Left lobe of liver (tissue), 2 donors: ENCODE data around the gene TBC1D3B. TPM values are rescaled to one million over a fixed set of nuclear protein-coding genes. Genes with fewer than 3 reads are reported as not detected.
"Not testable (repeated sequence)": the region's sequence is repeated elsewhere in the genome, so short reads cannot be mapped to it uniquely, and the experiment has no call there.

Source experiments
- ATAC-seq: fragments of 200-7000 bp; cut with Tn5 transposase; one replicate; pipeline ENCODE4 v1.9.1; 2020; ENCODE audit warnings: mild to moderate bottlenecking, moderate library complexity
- DNase-seq: peaks from one replicate; pipeline ENCODE4 v3.0.0-alpha.2; 2020; ENCODE audit warnings: low spot score
- total RNA-seq: library from RNA; stranded (reverse); gene quantifications from one replicate; pipeline ENCODE4 v1.2.1, GENCODE V29; 2021
- donor health status: DM: no; HTN: no; CAD: no; lungs with moderate emphysema.
- donor health status: DM: no; HTN: yes; CAD: no.

TBC1D3B gene
- total RNA-seq, 1 donor from 2014 or later, result 5.7 TPM

GRCh38 chr17:36131931-36132330 is 44.5 kb downstream of the TBC1D3B start:
- no peak for ATAC-seq
- DNase-seq, result no peak

DNA sequence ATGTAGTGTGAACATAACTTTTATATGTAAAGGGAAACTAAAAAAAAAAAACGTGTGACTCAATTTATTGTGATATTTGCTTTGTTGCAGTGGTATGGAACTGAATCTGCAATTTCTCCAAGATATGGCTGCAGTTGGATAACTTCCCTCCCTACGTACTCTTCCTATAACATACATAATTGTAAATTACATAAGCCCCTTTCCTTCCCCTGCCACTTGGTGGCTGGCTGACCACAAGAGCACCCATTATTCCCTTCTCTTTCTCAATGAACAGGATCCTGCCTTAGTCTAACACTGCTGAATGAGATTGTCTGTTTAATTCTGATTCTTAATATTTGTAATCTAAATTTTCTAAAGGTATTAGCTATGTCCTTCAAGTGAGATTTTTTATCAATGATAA is 45.0 kb downstream of the TBC1D3B start:
- ATAC-seq, result no peak
- no peak for DNase-seq

GRCh38 chr17:36130346-36130745 is 46.1 kb downstream of the TBC1D3B start:
- DNase-seq, result no peak
- no peak for ATAC-seq

GRCh38 chr17:36129616-36130015 is 46.8 kb downstream of the TBC1D3B start:
- DNase-seq, result no peak
- no peak for ATAC-seq

GRCh38 chr17:36128411-36128978 is 47.9 kb downstream of the TBC1D3B start:
- DNase-seq, result no peak
- ATAC-seq, result no peak

DNA sequence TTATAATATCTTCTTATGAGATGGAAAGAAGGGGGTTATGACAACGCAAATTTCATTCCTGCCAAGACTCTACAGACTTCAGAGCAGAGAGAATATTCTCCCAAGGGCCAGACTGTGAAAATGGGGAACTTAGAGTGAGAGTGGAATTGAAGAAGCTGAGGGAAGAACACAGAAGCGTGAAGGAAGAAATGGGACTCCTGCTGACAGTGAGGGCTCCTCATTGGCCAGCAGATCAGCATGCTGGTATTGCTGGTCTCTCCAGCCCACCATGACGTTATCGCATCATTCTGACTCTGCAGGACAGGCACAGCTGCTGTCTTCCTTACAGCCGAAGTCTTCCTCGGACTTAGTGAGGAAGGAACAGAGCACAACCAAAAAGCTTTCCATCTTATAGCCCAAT is 48.5 kb downstream of the TBC1D3B start:
- no peak for DNase-seq
- ATAC-seq, result no peak

DNA sequence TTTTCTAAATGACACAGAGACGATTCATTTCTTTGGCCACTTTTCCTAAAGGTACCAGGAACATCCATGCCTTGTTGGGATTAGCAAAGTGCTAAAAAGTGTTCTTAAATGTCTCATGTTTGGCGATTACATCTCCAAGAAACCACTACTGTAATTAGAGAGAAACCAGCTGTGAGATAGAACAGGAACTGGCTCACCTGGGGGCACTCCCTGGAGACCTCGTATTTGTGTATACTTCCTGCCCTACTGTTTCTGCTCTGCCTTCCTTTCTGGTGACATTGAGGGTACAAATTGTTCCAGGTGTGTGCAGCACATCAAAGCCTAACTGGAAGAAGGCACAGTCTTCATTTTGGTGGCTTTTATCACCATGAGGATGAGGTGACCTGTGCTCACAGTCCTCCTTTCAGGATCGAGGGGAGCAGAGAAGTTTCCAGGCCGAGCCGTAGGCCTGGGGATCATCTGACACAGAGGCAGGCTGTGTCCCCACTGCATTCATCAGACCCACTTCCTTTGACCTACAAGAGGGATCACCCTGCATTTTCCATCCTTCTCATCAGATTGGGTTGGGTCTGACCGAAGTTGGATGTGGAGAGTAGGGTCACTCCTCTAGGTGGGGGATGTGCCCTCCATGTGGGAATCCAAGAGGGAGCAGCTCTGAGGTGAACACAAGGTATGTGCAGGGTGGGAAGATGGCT is 49.1 kb downstream of the TBC1D3B start:
- DNase-seq (no peak), ATAC-seq (no peak)

- peak; percentile 63 for ATAC-seq
- no peak for DNase-seq
Measured at GRCh38 chr17:36124879-36125824, 51.3 kb downstream of the TBC1D3B start.

GRCh38 chr17:36123431-36123830 is 53.0 kb downstream of the TBC1D3B start:
- DNase-seq, result no peak
- no peak for ATAC-seq

DNA sequence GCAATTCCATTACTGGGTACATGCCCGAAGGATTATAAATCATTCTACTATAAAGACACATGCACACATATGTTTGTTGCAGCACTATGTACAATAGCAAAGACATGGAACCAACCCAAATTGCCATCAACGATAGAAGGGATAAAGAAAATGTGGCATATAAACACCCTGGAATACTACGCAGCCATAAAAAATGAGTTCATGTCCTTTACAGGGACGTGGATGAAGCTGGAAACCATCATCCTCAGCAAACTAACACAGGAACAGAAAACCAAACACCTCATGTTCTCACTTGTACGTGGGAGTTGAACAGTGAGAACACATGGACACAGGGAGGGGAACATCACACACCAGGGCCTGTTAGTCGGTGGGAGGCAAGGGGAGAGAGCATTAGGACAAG is 55.3 kb downstream of the TBC1D3B start:
- not testable (repeated sequence) for ATAC-seq, DNase-seq

DNA sequence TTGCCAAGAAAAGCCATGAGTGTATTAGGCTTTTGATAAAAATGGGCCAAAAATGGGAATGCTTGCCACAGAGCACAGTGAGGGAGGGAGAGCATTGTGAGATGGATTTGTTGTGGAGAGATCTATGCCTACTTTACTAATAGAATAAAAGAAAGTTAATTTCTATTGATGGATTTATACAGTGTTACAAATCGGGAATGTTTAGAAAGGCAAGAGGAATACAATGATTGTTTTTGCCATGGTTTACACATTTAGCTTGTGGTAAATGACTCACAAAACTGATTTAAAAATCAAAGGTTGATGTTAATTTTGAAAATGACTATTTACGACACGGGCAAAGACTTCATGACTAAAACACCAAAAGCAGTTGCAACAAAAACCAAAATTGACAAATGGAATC is 56.2 kb downstream of the TBC1D3B start:
- DNase-seq, result no peak
- ATAC-seq, result no peak

- DNase-seq (no peak), ATAC-seq (no peak)
Measured at GRCh38 chr17:36118477-36119353, 57.7 kb downstream of the TBC1D3B start.

GRCh38 chr17:36117505-36118382 is 58.7 kb downstream of the TBC1D3B start:
- ATAC-seq, result no peak
- DNase-seq, result no peak

Other genes starting within 250 kb of the TBC1D3B start
- gene RDM1, start 245.9 kb downstream of the TBC1D3B start, total RNA-seq, result not detected
- gene LYZL6, start 232.9 kb downstream of the TBC1D3B start, total RNA-seq, result not detected
- 31.1 TPM for gene CCL16, start 195.1 kb downstream of the TBC1D3B start, total RNA-seq
- gene CCL14, start 189.9 kb downstream of the TBC1D3B start, total RNA-seq, result 16.9 TPM
- gene CCL15, start 175.1 kb downstream of the TBC1D3B start, total RNA-seq, result 13.8 TPM
- gene CCL23, start 158.7 kb downstream of the TBC1D3B start, total RNA-seq, result 1.4 TPM
- 0.33 TPM for gene CCL18, start 112.4 kb downstream of the TBC1D3B start, total RNA-seq
- 2.0 TPM for gene CCL3, start 86.5 kb downstream of the TBC1D3B start, total RNA-seq
- gene CCL4, start 72.8 kb downstream of the TBC1D3B start, total RNA-seq, result 1.2 TPM
- 0.38 TPM for gene CCL3L1, start 20.1 kb upstream of the TBC1D3B start, total RNA-seq
- gene CCL4L2, start 34.4 kb upstream of the TBC1D3B start, total RNA-seq, result not detected
- 0.58 TPM for gene TBC1D3I, start 87.9 kb upstream of the TBC1D3B start, total RNA-seq
- gene TBC1D3G, start 147.2 kb upstream of the TBC1D3B start, total RNA-seq, result not detected
- gene TBC1D3H, start 211.8 kb upstream of the TBC1D3B start, total RNA-seq, result not detected